ENCODE data around the gene BPIFB3. TPM values are rescaled to one million over a fixed set of nuclear protein-coding genes. Genes with fewer than 3 reads are reported as not detected.
"Not testable (repeated sequence)": the region's sequence is repeated elsewhere in the genome, so short reads cannot be mapped to it uniquely, and the experiment has no call there.

BPIFB3 gene
- total RNA-seq, 1 donor from 2014 or later: not detected

- Mint-ChIP-seq H3K4me1 (ENCODE audit: low read depth, unreplicated experiment) (no peaks in the 10 kb centered on the region), H3K27ac (ENCODE audit: unreplicated experiment) (no peak overlapping the region), H3K9me3 (ENCODE audit: unreplicated experiment) (no peaks in the 10 kb centered on the region), H3K36me3 (ENCODE audit: unreplicated experiment) (no peaks in the 10 kb centered on the region), H3K27me3 (ENCODE audit: unreplicated experiment) (no peaks in the 10 kb centered on the region), H3K4me3 (ENCODE audit: unreplicated experiment) (no peak overlapping the region)
- no peak for TF ChIP-seq CTCF (IDR thresholded peaks at IDR 0.05; ENCODE audit: partially characterized antibody, unreplicated experiment)
- DNase-seq: no peak
Observed at GRCh38 chr20:33097001-33097400, 43.3 kb downstream of the BPIFB3 start.

GRCh38 chr20:33099843-33100538, 46.3 kb downstream of the BPIFB3 start:
- Mint-ChIP-seq H3K27ac (ENCODE audit: unreplicated experiment) (no peak overlapping the region), H3K36me3 (ENCODE audit: unreplicated experiment) (no peaks in the 10 kb centered on the region)
- DNase-seq: no peak

GRCh38 chr20:33103556-33103955, 49.9 kb downstream of the BPIFB3 start:
- Mint-ChIP-seq H3K27ac (ENCODE audit: unreplicated experiment) (no peak overlapping the region), H3K4me1 (ENCODE audit: low read depth, unreplicated experiment) (no peaks in the 10 kb centered on the region), H3K27me3 (ENCODE audit: unreplicated experiment) (no peaks in the 10 kb centered on the region), H3K9me3 (ENCODE audit: unreplicated experiment) (no peaks in the 10 kb centered on the region), H3K4me3 (ENCODE audit: unreplicated experiment) (no peak overlapping the region), H3K36me3 (ENCODE audit: unreplicated experiment) (no peaks in the 10 kb centered on the region)
- no peak for TF ChIP-seq CTCF (IDR thresholded peaks at IDR 0.05; ENCODE audit: partially characterized antibody, unreplicated experiment)
- no peak for DNase-seq

More at GRCh38 chr20:33099843-33100538, 46.3 kb downstream of the BPIFB3 start:
- H3K27me3 Mint-ChIP-seq (ENCODE audit: unreplicated experiment): no peaks in the 10 kb centered on the region
- H3K9me3 Mint-ChIP-seq (ENCODE audit: unreplicated experiment): no peaks in the 10 kb centered on the region
- H3K4me1 Mint-ChIP-seq (ENCODE audit: low read depth, unreplicated experiment): no peaks in the 10 kb centered on the region
- H3K4me3 Mint-ChIP-seq (ENCODE audit: unreplicated experiment): no peak overlapping the region
- TF ChIP-seq CTCF (IDR thresholded peaks at IDR 0.05; ENCODE audit: partially characterized antibody, unreplicated experiment): no peak

- Mint-ChIP-seq H3K27ac (ENCODE audit: unreplicated experiment) (no peak overlapping the region), H3K4me3 (ENCODE audit: unreplicated experiment) (no peak overlapping the region), H3K36me3 (ENCODE audit: unreplicated experiment) (no peaks in the 10 kb centered on the region), H3K4me1 (ENCODE audit: low read depth, unreplicated experiment) (no peaks in the 10 kb centered on the region), H3K27me3 (ENCODE audit: unreplicated experiment) (no peaks in the 10 kb centered on the region), H3K9me3 (ENCODE audit: unreplicated experiment) (no peaks in the 10 kb centered on the region)
- TF ChIP-seq CTCF (IDR thresholded peaks at IDR 0.05; ENCODE audit: partially characterized antibody, unreplicated experiment): no peak
- no peak for DNase-seq
Observed at GRCh38 chr20:33104336-33104735, 50.6 kb downstream of the BPIFB3 start.

GRCh38 chr20:33105316-33105924, 51.7 kb downstream of the BPIFB3 start:
- H3K27me3 Mint-ChIP-seq (ENCODE audit: unreplicated experiment): no peaks in the 10 kb centered on the region
- no peak overlapping the region for H3K27ac Mint-ChIP-seq (ENCODE audit: unreplicated experiment)
- no peak for DNase-seq
- H3K36me3 Mint-ChIP-seq (ENCODE audit: unreplicated experiment): no peaks in the 10 kb centered on the region
- H3K9me3 Mint-ChIP-seq (ENCODE audit: unreplicated experiment): no peaks in the 10 kb centered on the region
- H3K4me1 Mint-ChIP-seq (ENCODE audit: low read depth, unreplicated experiment): no peaks in the 10 kb centered on the region
- TF ChIP-seq CTCF (IDR thresholded peaks at IDR 0.05; ENCODE audit: partially characterized antibody, unreplicated experiment): no peak
- no peak overlapping the region for H3K4me3 Mint-ChIP-seq (ENCODE audit: unreplicated experiment)

- not testable (repeated sequence) for H3K9me3 Mint-ChIP-seq (ENCODE audit: unreplicated experiment); H3K36me3 Mint-ChIP-seq (ENCODE audit: unreplicated experiment); H3K4me1 Mint-ChIP-seq (ENCODE audit: low read depth, unreplicated experiment); H3K27me3 Mint-ChIP-seq (ENCODE audit: unreplicated experiment); H3K27ac Mint-ChIP-seq (ENCODE audit: unreplicated experiment); DNase-seq; H3K4me3 Mint-ChIP-seq (ENCODE audit: unreplicated experiment)
Observed at GRCh38 chr20:33106058-33106620, 52.4 kb downstream of the BPIFB3 start.

All from glutamatergic neuron (in vitro differentiated cells).